Astrocyte (in vitro differentiated cells and primary cell): ENCODE measurements around the gene PCDHA1. TPM values are rescaled to one million over a fixed set of nuclear protein-coding genes. Genes with fewer than 3 reads are reported as not detected.

Source experiments
- DNase-seq: peaks from one replicate; pipeline ENCODE4 v3.0.0-alpha.2; 2010; ENCODE audit warnings: low read depth
- FAIRE-seq: peaks from 2 replicates; lab custom pipeline; 2011; peaks lifted over from hg19 to GRCh38; lab: Jason Lieb, UNC
- H2AFZ ChIP-seq: 2 replicates; pipeline ENCODE4 v1.6.0; 2012; ENCODE audit warnings: low read depth, low read length, inconsistent platforms
- H3K27ac ChIP-seq: 2 replicates; pipeline ENCODE4 v1.5.1; 2011; ENCODE audit warnings: low read depth, low read length, inconsistent platforms
- H3K27me3 ChIP-seq: 2 replicates; pipeline ENCODE4 v1.6.0; 2011; ENCODE audit warnings: low read length, inconsistent platforms; ENCODE audit not compliant: insufficient read depth
- H3K36me3 ChIP-seq: 2 replicates; pipeline ENCODE4 v1.5.1; 2011; ENCODE audit warnings: low read length, inconsistent platforms; ENCODE audit not compliant: insufficient read depth
- H3K4me1 ChIP-seq: 2 replicates; pipeline ENCODE4 v1.5.1; 2011; ENCODE audit warnings: low read length, inconsistent platforms; ENCODE audit not compliant: insufficient read depth
- H3K4me2 ChIP-seq: 2 replicates; pipeline ENCODE4 v1.6.0; 2012; ENCODE audit warnings: low read length, inconsistent platforms
- H3K4me3 ChIP-seq: 2 replicates; pipeline ENCODE4 v1.5.1; 2011; ENCODE audit warnings: low read depth, mild to moderate bottlenecking, low read length, inconsistent platforms; ENCODE audit not compliant: insufficient read depth
- H3K79me2 ChIP-seq: 2 replicates; pipeline ENCODE4 v1.6.0; 2012; ENCODE audit warnings: mild to moderate bottlenecking, low read length, inconsistent platforms; ENCODE audit not compliant: insufficient read depth
- H3K9ac ChIP-seq: 2 replicates; pipeline ENCODE4 v1.6.0; 2012; ENCODE audit warnings: mild to moderate bottlenecking, low read length, inconsistent platforms
- H3K9me3 ChIP-seq: 2 replicates; pipeline ENCODE4 v1.5.1; 2012; ENCODE audit warnings: low read depth, mild to moderate bottlenecking, low read length, inconsistent platforms; ENCODE audit not compliant: insufficient read depth
- H4K20me1 ChIP-seq: 2 replicates; pipeline ENCODE4 v1.6.0; 2012; ENCODE audit warnings: low read length, inconsistent platforms; ENCODE audit not compliant: insufficient read depth
- H3K27ac Mint-ChIP-seq: one replicate; pipeline ENCODE4 v1.8.0; 2021; ENCODE audit warnings: mild to moderate bottlenecking, mixed read lengths; ENCODE audit not compliant: unreplicated experiment
- H3K27me3 Mint-ChIP-seq: one replicate; pipeline ENCODE4 v1.8.0; 2021; ENCODE audit warnings: low read depth, mixed read lengths; ENCODE audit not compliant: unreplicated experiment
- H3K36me3 Mint-ChIP-seq: one replicate; pipeline ENCODE4 v1.8.0; 2021; ENCODE audit warnings: low read depth, mixed read lengths; ENCODE audit not compliant: unreplicated experiment
- H3K4me1 Mint-ChIP-seq: one replicate; pipeline ENCODE4 v1.8.0; 2021; ENCODE audit warnings: low read depth, mixed read lengths; ENCODE audit not compliant: unreplicated experiment
- H3K4me3 Mint-ChIP-seq: one replicate; pipeline ENCODE4 v1.8.0; 2021; ENCODE audit warnings: mild to moderate bottlenecking, moderate library complexity, mixed read lengths; ENCODE audit not compliant: unreplicated experiment
- H3K9me3 Mint-ChIP-seq: one replicate; pipeline ENCODE4 v1.8.0; 2021; ENCODE audit warnings: mild to moderate bottlenecking, mixed read lengths; ENCODE audit not compliant: unreplicated experiment
- CTCF ChIP-seq: IDR thresholded peaks from 2 replicates; pipeline ENCODE4 v1.5.1; 2011; ENCODE audit warnings: low read depth, mild to moderate bottlenecking, inconsistent platforms, low read length, moderate library complexity; ENCODE audit not compliant: insufficient read depth
- EZH2 ChIP-seq: IDR thresholded peaks from 2 replicates; pipeline ENCODE4 v1.6.1; 2012; ENCODE audit warnings: mild to moderate bottlenecking, low read length, inconsistent platforms; ENCODE audit not compliant: insufficient read depth
- total RNA-seq: library from RNA; stranded (reverse); gene quantifications from 2 replicates; pipeline ENCODE4 v1.2.1, GENCODE V29; 2021

Gene PCDHA1
- total RNA-seq, 1 donor from 2014 or later = not detected

GRCh38 chr5:140951636-140952035 lies 165.7 kb downstream of the PCDHA1 start:
- Mint-ChIP-seq H3K27ac (no peak overlapping the region), H3K36me3 (peaks cover 10% of the 10 kb centered on the region), H3K27me3 (no peaks in the 10 kb centered on the region), H3K9me3 (peaks cover 2% of the 10 kb centered on the region), H3K4me3 (no peak overlapping the region), H3K4me1 (peaks cover under 1% of the 10 kb centered on the region)
- Histone ChIP-seq H3K79me2 (no peaks in the 10 kb centered on the region), H3K4me2 (no peak overlapping the region), H3K36me3 (no peaks in the 10 kb centered on the region), H3K4me3 (no peak overlapping the region), H2AFZ (no peak overlapping the region), H4K20me1 (no peaks in the 10 kb centered on the region), H3K9me3 (no peaks in the 10 kb centered on the region), H3K9ac (no peak overlapping the region), H3K4me1 (no peaks in the 10 kb centered on the region), H3K27me3 (no peaks in the 10 kb centered on the region), H3K27ac (no peak overlapping the region)
- DNase-seq (no peak), FAIRE-seq (no peak)
- TF ChIP-seq EZH2 = no peak
- no peak for TF ChIP-seq CTCF

- no peaks in the 10 kb centered on the region for H3K9me3 ChIP-seq
- DNase-seq (no peak), FAIRE-seq (no peak)
- no peaks in the 10 kb centered on the region for H3K4me1 ChIP-seq
- Mint-ChIP-seq H3K4me1 (no peaks in the 10 kb centered on the region), H3K36me3 (peaks cover 10% of the 10 kb centered on the region), H3K4me3 (no peak overlapping the region), H3K27me3 (no peaks in the 10 kb centered on the region), H3K9me3 (peaks cover 2% of the 10 kb centered on the region), H3K27ac (no peak overlapping the region)
- no peak overlapping the region for H3K4me2 ChIP-seq
- H2AFZ ChIP-seq = no peak overlapping the region
- no peak overlapping the region for H3K9ac ChIP-seq
- H3K27ac ChIP-seq = no peak overlapping the region
- TF ChIP-seq EZH2 (no peak), CTCF (no peak)
- no peaks in the 10 kb centered on the region for H3K36me3 ChIP-seq
- H3K27me3 ChIP-seq = no peaks in the 10 kb centered on the region
- H3K4me3 ChIP-seq = no peak overlapping the region
- no peaks in the 10 kb centered on the region for H4K20me1 ChIP-seq
- H3K79me2 ChIP-seq = no peaks in the 10 kb centered on the region
These were observed 167.3 kb downstream of the PCDHA1 start for GRCh38 chr5:140953234-140953633.

GRCh38 chr5:140962190-140962589 lies 176.2 kb downstream of the PCDHA1 start:
- no peaks in the 10 kb centered on the region for H3K9me3 ChIP-seq
- no peak overlapping the region for H3K9ac ChIP-seq
- Mint-ChIP-seq H3K27me3 (no peaks in the 10 kb centered on the region), H3K36me3 (no peaks in the 10 kb centered on the region), H3K4me3 (no peak overlapping the region), H3K4me1 (peaks cover 15% of the 10 kb centered on the region), H3K9me3 (no peaks in the 10 kb centered on the region), H3K27ac (no peak overlapping the region)
- no peak overlapping the region for H3K4me3 ChIP-seq
- no peak for TF ChIP-seq EZH2
- no peak for TF ChIP-seq CTCF
- DNase-seq (no peak), FAIRE-seq (no peak)
- peaks cover 2% of the 10 kb centered on the region for H3K27me3 ChIP-seq
- no peak overlapping the region for H3K4me2 ChIP-seq
- H3K4me1 ChIP-seq = no peaks in the 10 kb centered on the region
- no peak overlapping the region for H3K27ac ChIP-seq
- H4K20me1 ChIP-seq = no peaks in the 10 kb centered on the region
- no peaks in the 10 kb centered on the region for H3K79me2 ChIP-seq
- no peaks in the 10 kb centered on the region for H3K36me3 ChIP-seq
- no peak overlapping the region for H2AFZ ChIP-seq
